K562 (cell line): ENCODE measurements around the gene SLC35D2. TPM values are rescaled to one million over a fixed set of nuclear protein-coding genes. Genes with fewer than 3 reads are reported as not detected.
"Not testable (repeated sequence)": the region's sequence is repeated elsewhere in the genome, so short reads cannot be mapped to it uniquely, and the experiment has no call there.

Experiments used
- ATAC-seq: fragments of 200-7000 bp; cut with Tn5 transposase; 3 replicates; pipeline ENCODE4 v1.9.1; 2020; ENCODE audit warnings: moderate library complexity
- BruUV-seq: library from RNA; stranded (reverse); fragments of 400-500 nt; replicated peaks from 2 replicates; lab custom pipeline; 2021; lab: Mats Ljungman, UMichigan
- CTCF ChIA-PET: fragments of 300-600 bp; formaldehyde crosslinking; extraction: SDS; loops from one replicate; lab custom pipeline; 2021; ENCODE audit warnings: low intra/inter-chr PET ratio; lab: Yijun Ruan, JAX
- POLR2A ChIA-PET: fragments of 300-600, 350-650 bp; sonication (Branson Sonifier 250); formaldehyde crosslinking; extraction: SDS; loops from one replicate; lab custom pipeline; 2021; ENCODE audit warnings: antibody characterized with exemption, inconsistent platforms; lab: Yijun Ruan, JAX
- DNase-seq, 4 experiments: peaks; one replicate each; pipeline versions ENCODE4 v3.0.0 to v3.0.0-alpha.2; 2011 to 2018; ENCODE audit warnings: low spot score in 3 of 4, mixed read lengths in 3 of 4; ENCODE audit errors: extremely low read depth in 1 of 4
- FAIRE-seq: peaks from 2 replicates; lab custom pipeline; 2011; peaks lifted over from hg19 to GRCh38; lab: Jason Lieb, UNC
- H2AFZ ChIP-seq: 2 replicates; pipeline ENCODE4 v1.6.0; 2011; ENCODE audit warnings: low read depth, low read length, control low read depth, inconsistent platforms
- H3K27ac ChIP-seq: fragments of 200-600 bp; 3 replicates; pipeline ENCODE4 v1.8.0; 2011; ENCODE audit warnings: low read depth, mild to moderate bottlenecking, control low read depth, inconsistent platforms, low read length, moderate library complexity, mixed read lengths; ENCODE audit errors: extremely low read depth
- H3K27me3 ChIP-seq, 2 experiments: fragments of 300-600 bp in 1 of 2; 2 replicates in 1 of 2; 3 replicates in 1 of 2; pipeline versions ENCODE4 v1.6.0 to v1.8.0; 2011; ENCODE audit warnings: inconsistent platforms in 2 of 2, low read length in 2 of 2, mild to moderate bottlenecking in 1 of 2, mixed read lengths in 1 of 2, moderate library complexity in 1 of 2; ENCODE audit not compliant: control insufficient read depth in 2 of 2, insufficient read depth in 2 of 2
- H3K36me3 ChIP-seq: fragments of 300-600 bp; 3 replicates; pipeline ENCODE4 v1.8.0; 2011; ENCODE audit warnings: mild to moderate bottlenecking, low read length, inconsistent platforms; ENCODE audit not compliant: control insufficient read depth, insufficient read depth
- H3K4me1 ChIP-seq, 2 experiments: fragments of 200-600 bp in 1 of 2; replicated peaks in 1 of 2; 2 replicates in 1 of 2; 3 replicates in 1 of 2; pipeline versions ENCODE4 v1.5.1 to v1.8.0; 2011; ENCODE audit warnings: inconsistent platforms in 2 of 2, low read length in 2 of 2, mild to moderate bottlenecking in 1 of 2, mixed read lengths in 1 of 2, moderate library complexity in 1 of 2; ENCODE audit not compliant: control insufficient read depth in 2 of 2, insufficient read depth in 2 of 2
- H3K4me2 ChIP-seq: 2 replicates; pipeline ENCODE4 v1.6.1; 2011; ENCODE audit warnings: low read length, control low read depth, inconsistent platforms, mixed read lengths; ENCODE audit not compliant: insufficient read depth
- H3K4me3 ChIP-seq: fragments of 200-600 bp; sonication (generic), shearing (Covaris generic); 2 replicates; pipeline ENCODE4 v1.5.1; 2016; ENCODE audit warnings: control low read depth, inconsistent platforms
- H3K79me2 ChIP-seq: fragments of 200-600 bp; 3 replicates; pipeline ENCODE4 v1.8.0; 2011; ENCODE audit warnings: low read length, inconsistent platforms; ENCODE audit not compliant: control insufficient read depth, insufficient read depth
- H3K9ac ChIP-seq, 2 experiments: 2 replicates each; pipeline versions ENCODE4 v1.6.0 to v1.6.1; 2011; ENCODE audit warnings: low read depth in 2 of 2, low read length in 2 of 2, control low read depth in 1 of 2, inconsistent platforms in 1 of 2, mild to moderate bottlenecking in 1 of 2, mixed read lengths in 1 of 2; ENCODE audit not compliant: insufficient read depth in 1 of 2
- H3K9me1 ChIP-seq: one replicate; pipeline ENCODE4 v1.6.0; 2011; ENCODE audit warnings: inconsistent platforms, mild to moderate bottlenecking, low read length, moderate library complexity; ENCODE audit not compliant: control insufficient read depth, insufficient read depth
- H3K9me3 ChIP-seq: replicated peaks from 2 replicates; pipeline ENCODE4 v1.5.1; 2011; ENCODE audit warnings: low read depth, low read length, inconsistent platforms; ENCODE audit not compliant: control insufficient read depth, insufficient read depth
- H4K20me1 ChIP-seq: replicated peaks from 2 replicates; pipeline ENCODE4 v1.6.1; 2011; ENCODE audit warnings: low read length, inconsistent platforms, mixed read lengths; ENCODE audit not compliant: control insufficient read depth, insufficient read depth
- CEBPG ChIP-seq, 3 experiments: fragments of 200-800 bp in 1 of 3; sonication (Bioruptor generic) in 1 of 3; sonication (generic) in 1 of 3; formaldehyde crosslinking in 1 of 3; IDR thresholded peaks in 2 of 3; conservative IDR thresholded peaks in 1 of 3; 2 replicates each; pipeline versions ENCODE4 v1.6.1 to v1.8.0; 2016 to 2022; ENCODE audit warnings: missing compliant biosample characterization in 2 of 3, missing genetic modification characterization in 2 of 3, mild to moderate bottlenecking in 1 of 3, missing genetic modification reagents in 1 of 3
- FOXJ2 ChIP-seq: fragments of 200-800 bp; sonication (Bioruptor generic); IDR thresholded peaks from 2 replicates; pipeline ENCODE4 v1.6.1; 2016; ENCODE audit warnings: missing genetic modification characterization, missing compliant biosample characterization
- NR2C2 ChIP-seq, 2 experiments: fragments of 200-800 bp in 1 of 2; sonication (Bioruptor generic) in 1 of 2; sonication (generic) in 1 of 2; formaldehyde crosslinking in 1 of 2; IDR thresholded peaks; 2 replicates each; pipeline versions ENCODE4 v1.6.1 to v1.8.0; 2016 to 2022; ENCODE audit warnings: mild to moderate bottlenecking in 1 of 2, missing compliant biosample characterization in 1 of 2, missing genetic modification characterization in 1 of 2, missing genetic modification reagents in 1 of 2
- TRIM24 ChIP-seq, 2 experiments: fragments of 450-650 bp; IDR thresholded peaks; 2 replicates each; pipeline ENCODE4 v1.6.1; 2016
- ZNF384 ChIP-seq: IDR thresholded peaks from 2 replicates; pipeline ENCODE4 v1.6.1; 2012; ENCODE audit warnings: low read depth, low read length, improper control_type of control experiment
- WGBS: fragments of 100-300 bp; shearing (Covaris generic); methylation state at CpG from one replicate; pipeline ENCODE4 v1.1.6; 2016; ENCODE audit warnings: low coverage, mixed read lengths; ENCODE audit not compliant: insufficient coverage; ENCODE audit errors: missing lambda C conversion rate; 5-methylcytosine and 5-hydroxymethylcytosine counted together
- in situ Hi-C: fragments of 300-500 bp; cut with MboI; formaldehyde crosslinking; loops from 4 replicates; pipeline ENCODE4 v1.15.0; 2018; ENCODE audit warnings: inconsistent platforms, mixed read lengths
- intact Hi-C: fragments of 100-400 bp; cut with micrococcal nuclease; formaldehyde crosslinking; loops from 2 replicates; pipeline ENCODE4 v1.14.2; 2022
- polyA plus RNA-seq, 8 experiments: library from polyadenylated mRNA; depleted of rRNA in 4 of 8; stranded (reverse) in 5 of 8; unstranded in 3 of 8; fragments of >200 nt; fragmentation: Nextera tagmentation in 2 of 8; fragmentation: Illumina TruSeq in 1 of 8; extraction: Ambion mirVana in 2 of 8; extraction: Trizol in 1 of 8; gene quantifications; 2 replicates each; pipeline versions ENCODE4 v1.2.1 to v1.2.3, GENCODE V29; 2011 to 2014; ENCODE audit warnings: inconsistent platforms in 1 of 8, missing spikeins in 1 of 8
- total RNA-seq, 7 experiments: library from RNA; depleted of rRNA in 6 of 7; stranded (reverse); fragments of >200 nt in 6 of 7; fragmentation: Illumina TruSeq in 2 of 7; extraction: Trizol in 2 of 7; gene quantifications; 2 replicates each; pipeline versions ENCODE4 v1.2.1 to v1.2.3, GENCODE V29; 2011 to 2021; ENCODE audit warnings: low replicate concordance in 1 of 7

The SLC35D2 gene
- total and polyA plus RNA-seq, 9 of the 15 experiments (the other 6 are each of a cell fraction or from before 2014, with no cell fraction given), result 2.9 to 14.9 (median 11.7) TPM

GRCh38 chr9:96306958-96307357 lies 76.6 kb downstream of the SLC35D2 start:
- CTCF ChIA-PET; H4K20me1 ChIP-seq; H3K4me3 ChIP-seq; H3K36me3 ChIP-seq; DNase-seq; H2AFZ ChIP-seq; H3K4me2 ChIP-seq; H3K27ac ChIP-seq; H3K9ac ChIP-seq; H3K9me1 ChIP-seq; H3K4me1 ChIP-seq; BruUV-seq; FAIRE-seq; H3K27me3 ChIP-seq; intact Hi-C loops; H3K9me3 ChIP-seq; H3K79me2 ChIP-seq; in situ Hi-C loops; ATAC-seq; POLR2A ChIA-PET; TF ChIP-seq NR2C2 (CRISPR knock-in tag; IDR thresholded peaks at IDR 0.05): not testable (repeated sequence)
- WGBS, result 25% methylated on average over 6 of the region's 6 CpGs
- TF ChIP-seq TRIM24 (IDR thresholded peaks at IDR 0.05) (peak; percentile 38 to 60; a peak in 2 of 4 replicates), CEBPG (CRISPR knock-in tag; IDR thresholded peaks at IDR 0.05) (0 out of 2 replicates have a peak, but pooled peaks have one; percentile 20), CEBPG (tag; conservative IDR thresholded peaks at IDR 0.05 in 1 of 2, IDR thresholded peaks at IDR 0.05 in 1 of 2) (peak in 1 of 2 experiments; percentile 75; a peak in 2 of 4 replicates), ZNF384 (peak; percentile 13; the same call in 1 of the 2 replicates), NR2C2 (tag; IDR thresholded peaks at IDR 0.05) (peak; percentile 22; the same call in 1 of the 2 replicates), FOXJ2 (tag) (0 out of 2 replicates have a peak, but pooled peaks have one; percentile 59)
